IMR-90 (cell line): ENCODE measurements around the gene C8B. TPM values are rescaled to one million over a fixed set of nuclear protein-coding genes. Genes with fewer than 3 reads are reported as not detected.

Source experiments
- ATAC-seq: fragments of 200-7000 bp; cut with Tn5 transposase; 2 replicates; pipeline ENCODE4 v1.9.1; 2020; ENCODE audit warnings: low read depth, mild to moderate bottlenecking, moderate library complexity
- BruUV-seq: library from RNA; stranded (reverse); fragments of 400-500 nt; replicated peaks from 2 replicates; lab custom pipeline; 2021; lab: Mats Ljungman, UMichigan
- CTCF ChIA-PET: fragments of 300-600 bp; formaldehyde crosslinking; extraction: SDS; loops from one replicate; lab custom pipeline; 2021; ENCODE audit warnings: antibody characterized with exemption; lab: Yijun Ruan, JAX
- POLR2A ChIA-PET: fragments of 300-600 bp; sonication (Branson Sonifier 250); formaldehyde crosslinking; loops from one replicate; lab custom pipeline; 2022; ENCODE audit warnings: antibody characterized with exemption; ENCODE audit not compliant: unreplicated experiment; lab: Charles Lee
- DNase-seq: peaks from one replicate; pipeline ENCODE4 v3.0.0; 2013
- H2AFZ ChIP-seq: replicated peaks from 2 replicates; pipeline ENCODE3; 2013; ENCODE audit warnings: low read length, mild to moderate bottlenecking; ENCODE audit not compliant: poor library complexity
- H2AK5ac ChIP-seq: 2 replicates; pipeline ENCODE4 v1.6.1; 2013; ENCODE audit warnings: low read depth, low read length, inconsistent platforms
- H2AK9ac ChIP-seq: replicated peaks from 2 replicates; pipeline ENCODE3; 2013; ENCODE audit warnings: mild to moderate bottlenecking, low read depth, low read length, moderate library complexity; ENCODE audit not compliant: poor library complexity
- H2BK120ac ChIP-seq: 2 replicates; pipeline ENCODE4 v1.6.1; 2013; ENCODE audit warnings: low read depth, low read length, inconsistent platforms
- H2BK15ac ChIP-seq: 3 replicates; pipeline ENCODE4 v1.6.1; 2013; ENCODE audit warnings: low read depth, low read length, inconsistent platforms
- H2BK20ac ChIP-seq: 2 replicates; pipeline ENCODE4 v1.6.1; 2013; ENCODE audit warnings: low read depth, mild to moderate bottlenecking, inconsistent platforms, low read length, moderate library complexity
- H2BK5ac ChIP-seq: 2 replicates; pipeline ENCODE4 v1.6.1; 2013; ENCODE audit warnings: mild to moderate bottlenecking, low read depth, low read length, inconsistent platforms; ENCODE audit not compliant: poor library complexity, severe bottlenecking
- H3K14ac ChIP-seq: replicated peaks from 2 replicates; pipeline ENCODE4 v1.6.1; 2013; ENCODE audit warnings: low read depth, low read length, inconsistent platforms
- H3K18ac ChIP-seq: 2 replicates; pipeline ENCODE4 v1.6.1; 2013; ENCODE audit warnings: low read depth, low read length, control low read depth
- H3K23ac ChIP-seq: 2 replicates; pipeline ENCODE4 v1.6.1; 2013; ENCODE audit warnings: low read depth, low read length, inconsistent platforms
- H3K27ac ChIP-seq: 2 replicates; pipeline ENCODE4 v1.5.1; 2013; ENCODE audit warnings: mild to moderate bottlenecking, control low read depth, low read length; ENCODE audit not compliant: insufficient read depth
- H3K27me3 ChIP-seq: 2 replicates; pipeline ENCODE4 v1.6.1; 2013; ENCODE audit warnings: low read length; ENCODE audit not compliant: control insufficient read depth, insufficient read depth
- H3K36me3 ChIP-seq: 2 replicates; pipeline ENCODE4 v1.6.1; 2013; ENCODE audit warnings: low read length, mixed read lengths; ENCODE audit not compliant: control insufficient read depth, insufficient read depth
- H3K4ac ChIP-seq: 2 replicates; pipeline ENCODE4 v1.6.1; 2013; ENCODE audit warnings: low read depth, low read length, inconsistent platforms
- H3K4me1 ChIP-seq: 2 replicates; pipeline ENCODE4 v1.6.1; 2013; ENCODE audit warnings: low read length, mixed read lengths; ENCODE audit not compliant: control insufficient read depth, insufficient read depth
- H3K4me2 ChIP-seq: 2 replicates; pipeline ENCODE4 v1.6.1; 2013; ENCODE audit warnings: low read depth, mild to moderate bottlenecking, control low read depth, low read length, moderate library complexity
- H3K4me3 ChIP-seq: 2 replicates; pipeline ENCODE4 v1.5.1; 2013; ENCODE audit warnings: low read depth, mild to moderate bottlenecking, control low read depth, low read length, moderate library complexity; ENCODE audit not compliant: insufficient read depth
- H3K56ac ChIP-seq: 2 replicates; pipeline ENCODE4 v1.6.1; 2013; ENCODE audit warnings: low read length, inconsistent platforms; ENCODE audit not compliant: insufficient read depth; ENCODE audit errors: extremely low read depth
- H3K79me1 ChIP-seq, 2 experiments: 2 replicates each; pipeline ENCODE4 v1.6.1; 2013; ENCODE audit warnings: low read length in 2 of 2, inconsistent platforms in 1 of 2, low read depth in 1 of 2
- H3K9ac ChIP-seq: 2 replicates; pipeline ENCODE4 v1.6.1; 2013; ENCODE audit warnings: low read depth, low read length, control low read depth
- H3K9me1 ChIP-seq: 2 replicates; pipeline ENCODE4 v1.6.1; 2013; ENCODE audit warnings: low read length, inconsistent platforms; ENCODE audit not compliant: insufficient read depth
- H3K9me3 ChIP-seq: 2 replicates; pipeline ENCODE4 v1.6.1; 2013; ENCODE audit warnings: low read length; ENCODE audit not compliant: control insufficient read depth, insufficient read depth
- H4K20me1 ChIP-seq: 2 replicates; pipeline ENCODE4 v1.6.1; 2013; ENCODE audit warnings: low read length, inconsistent platforms; ENCODE audit not compliant: insufficient read depth
- H4K5ac ChIP-seq: 2 replicates; pipeline ENCODE4 v1.6.1; 2013; ENCODE audit warnings: mild to moderate bottlenecking, low read depth, low read length, control low read depth
- H4K8ac ChIP-seq, 2 experiments: 2 replicates each; pipeline ENCODE4 v1.6.1; 2013; ENCODE audit warnings: low read depth in 2 of 2, low read length in 2 of 2, control low read depth in 1 of 2, inconsistent platforms in 1 of 2
- H4K91ac ChIP-seq: 2 replicates; pipeline ENCODE4 v1.6.1; 2013; ENCODE audit warnings: low read depth, low read length, inconsistent platforms; ENCODE audit not compliant: insufficient read depth
- MXI1 ChIP-seq: IDR thresholded peaks from 2 replicates; pipeline ENCODE4 v1.6.1; 2012; ENCODE audit warnings: low read depth, mild to moderate bottlenecking, low read length, moderate library complexity, borderline replicate concordance
- NFE2L2 ChIP-seq: fragments of 150-350 bp; IDR thresholded peaks from 2 replicates; pipeline ENCODE4 v1.6.1; 2016; ENCODE audit warnings: low read depth, mild to moderate bottlenecking, low read length
- RCOR1 ChIP-seq: IDR thresholded peaks from 2 replicates; pipeline ENCODE4 v1.6.1; 2012; ENCODE audit warnings: mild to moderate bottlenecking, low read length, improper control_type of control experiment; ENCODE audit not compliant: insufficient replicate concordance
- SMC3 ChIP-seq: fragments of 150-350 bp; IDR thresholded peaks from 2 replicates; pipeline ENCODE4 v1.6.1; 2016; ENCODE audit warnings: low read depth, mild to moderate bottlenecking, antibody characterized with exemption, low read length, moderate library complexity
- WGBS, 2 experiments: methylation state at CpG; one replicate each; pipeline versions ENCODE4 v1.1.5 to v1.1.7; 2013; ENCODE audit warnings: missing lambda C conversion rate in 2 of 2; ENCODE audit not compliant: insufficient read length in 1 of 2; ENCODE audit errors: extremely low coverage in 2 of 2; 5-methylcytosine and 5-hydroxymethylcytosine counted together
- dilution Hi-C: fragments of 300-500 bp; cut with HindIII; formaldehyde crosslinking; loops from one replicate; pipeline ENCODE4 v1.14.3; 2018; ENCODE audit warnings: low sequenced_read_pairs; ENCODE audit not compliant: unreplicated experiment
- in situ Hi-C: fragments of 300-500 bp; cut with MboI; formaldehyde crosslinking; loops from 3 replicates; pipeline ENCODE4 v1.14.3; 2019; ENCODE audit warnings: low sequenced_read_pairs, inconsistent platforms, mixed read lengths
- intact Hi-C: fragments of 100-400 bp; cut with micrococcal nuclease; formaldehyde crosslinking; loops from 2 replicates; pipeline ENCODE4 v1.10.0; 2022
- polyA plus RNA-seq, 3 experiments: library from polyadenylated mRNA; depleted of rRNA; stranded (reverse); fragments of >200 nt; gene quantifications; 2 replicates each; pipeline ENCODE4 v1.2.3, GENCODE V29; 2012; ENCODE audit warnings: low replicate concordance in 1 of 3
- total RNA-seq: library from RNA; depleted of rRNA; stranded (reverse); fragments of >200 nt; gene quantifications from 2 replicates; pipeline ENCODE4 v1.2.3, GENCODE V29; 2012
- TF ChIP-seq, protein P1 (sequence below): fragments of 150-350 bp; IDR thresholded peaks from 2 replicates; pipeline ENCODE4 v1.6.1; 2017; ENCODE audit warnings: mild to moderate bottlenecking, antibody characterized with exemption, low read length, low read depth

C8B gene
- total and polyA plus RNA-seq, 2 of the 4 experiments (the other 2 are of a cell fraction), result not detected

DNA sequence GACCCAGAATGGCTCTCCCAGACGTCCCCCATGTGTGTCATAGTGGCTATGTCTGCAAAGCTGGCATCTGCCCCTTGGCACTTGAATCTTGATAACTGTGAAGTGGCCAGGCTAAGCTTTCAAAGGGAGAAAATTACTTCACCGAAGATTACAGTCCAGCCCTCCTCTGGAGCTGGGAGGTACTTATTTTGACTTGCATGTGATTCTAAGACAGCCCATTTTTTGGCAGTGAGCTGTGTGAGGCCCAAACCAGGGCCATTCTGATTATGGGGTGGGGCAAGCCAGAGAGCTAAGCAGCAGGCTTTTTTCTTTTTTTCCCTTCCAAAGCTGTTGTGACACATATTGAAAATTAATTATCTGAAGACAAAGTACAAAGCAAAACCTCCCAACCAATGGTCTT is 42.1 kb upstream of the C8B start:
- Histone ChIP-seq H3K23ac (no peak overlapping the region), H2BK15ac (no peak overlapping the region), H2BK20ac (no peak overlapping the region), H4K5ac (no peak overlapping the region), H2AFZ (no peak overlapping the region), H3K79me1 (no peaks in the 10 kb centered on the region), H4K20me1 (no peaks in the 10 kb centered on the region), H2AK9ac (no peak overlapping the region), H3K27me3 (no peaks in the 10 kb centered on the region; the same call in 1 of the 2 replicates), H3K9me3 (no peaks in the 10 kb centered on the region), H3K4me3 (no peak overlapping the region), H4K8ac (no peak overlapping the region), H3K4me1 (no peaks in the 10 kb centered on the region), H3K27ac (no peak overlapping the region), H3K4me2 (no peak overlapping the region), H4K91ac (no peak overlapping the region), H3K4ac (no peak overlapping the region), H2BK120ac (no peak overlapping the region), H3K9me1 (no peaks in the 10 kb centered on the region), H2AK5ac (no peak overlapping the region), H3K14ac (no peak overlapping the region), H3K18ac (no peak overlapping the region), H2BK5ac (no peak overlapping the region), H3K56ac (no peak overlapping the region), H3K36me3 (no peaks in the 10 kb centered on the region), H3K9ac (no peak overlapping the region)
- TF ChIP-seq NFE2L2 (no peak), MXI1 (no peak), SMC3 (no peak), RCOR1 (no peak)
- TF ChIP-seq, protein P1, sequence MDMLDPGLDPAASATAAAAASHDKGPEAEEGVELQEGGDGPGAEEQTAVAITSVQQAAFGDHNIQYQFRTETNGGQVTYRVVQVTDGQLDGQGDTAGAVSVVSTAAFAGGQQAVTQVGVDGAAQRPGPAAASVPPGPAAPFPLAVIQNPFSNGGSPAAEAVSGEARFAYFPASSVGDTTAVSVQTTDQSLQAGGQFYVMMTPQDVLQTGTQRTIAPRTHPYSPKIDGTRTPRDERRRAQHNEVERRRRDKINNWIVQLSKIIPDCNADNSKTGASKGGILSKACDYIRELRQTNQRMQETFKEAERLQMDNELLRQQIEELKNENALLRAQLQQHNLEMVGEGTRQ, result no peak
- CTCF ChIA-PET, result no interaction called here
- BruUV-seq, result no TSS peak
- no peak for DNase-seq
- in situ Hi-C loops (no loop called here), dilution Hi-C loops (no loop called here), intact Hi-C loops (no loop called here)
- 25% methylated on average over 1 of the region's 2 CpGs; no CpG with 5 or more reads in 1 of the 2 experiments for WGBS, 2 experiments
- no peak for ATAC-seq
- POLR2A ChIA-PET, result no interaction called here
